Heart left ventricle (tissue), 13 donors: ENCODE results near the gene WNT10A.

Experiments
- POLR2A ChIP-seq, 2 donors: fragments of 450-650 bp; IDR thresholded peaks; one replicate each; pipeline ENCODE4 v1.6.1; 2017; ENCODE audit warnings: antibody characterized with exemption in 2 of 2, mild to moderate bottlenecking in 2 of 2, moderate library complexity in 2 of 2
- TF ChIP-seq, protein P1 (sequence below), 12 donors: fragments of 200-600 bp; sonication (generic) in 4 of 12; IDR thresholded peaks; one replicate each; pipeline versions ENCODE4 v1.5.0 to v1.8.0; 2018 to 2022; ENCODE audit warnings: antibody characterized with exemption in 12 of 12, mild to moderate bottlenecking in 5 of 12
- donor health status: ischemic (EF 13 %, LVEDD 7.1; RV severe dilation, severe dysfunction).
- donor health status: DM: no; HTN: yes; CAD: no.
- donor health status: DM: no; HTN: no; CAD: no.
- donor health status: ischemic (EF 25% LVEDD 6.9; RV normal size, moderate dysfunction).
- donor health status: ischemic (EF 25% LVEDD 5.7; RV mildly dilated, moderate dysfunction).
- donor health status: ischemic (EF 35%, LVEDD 5.7; RV mildly dilated, moderate dysfunction).
- donor health status: nonischemic (EF 11% LVEDD 7.7; RV severe dilation, severe dysfunction).
- donor health status: DM: yes; HTN: yes; CAD: no.
- donor health status: PGD.
- donor health status: ischemic (EF 29% LVEDD 5.4; RV normal size, mild dysfunction).
- donor health status: nonischemic (EF 23%, LVEDD 6.1; RV moderate dilation, normal function).

DNA sequence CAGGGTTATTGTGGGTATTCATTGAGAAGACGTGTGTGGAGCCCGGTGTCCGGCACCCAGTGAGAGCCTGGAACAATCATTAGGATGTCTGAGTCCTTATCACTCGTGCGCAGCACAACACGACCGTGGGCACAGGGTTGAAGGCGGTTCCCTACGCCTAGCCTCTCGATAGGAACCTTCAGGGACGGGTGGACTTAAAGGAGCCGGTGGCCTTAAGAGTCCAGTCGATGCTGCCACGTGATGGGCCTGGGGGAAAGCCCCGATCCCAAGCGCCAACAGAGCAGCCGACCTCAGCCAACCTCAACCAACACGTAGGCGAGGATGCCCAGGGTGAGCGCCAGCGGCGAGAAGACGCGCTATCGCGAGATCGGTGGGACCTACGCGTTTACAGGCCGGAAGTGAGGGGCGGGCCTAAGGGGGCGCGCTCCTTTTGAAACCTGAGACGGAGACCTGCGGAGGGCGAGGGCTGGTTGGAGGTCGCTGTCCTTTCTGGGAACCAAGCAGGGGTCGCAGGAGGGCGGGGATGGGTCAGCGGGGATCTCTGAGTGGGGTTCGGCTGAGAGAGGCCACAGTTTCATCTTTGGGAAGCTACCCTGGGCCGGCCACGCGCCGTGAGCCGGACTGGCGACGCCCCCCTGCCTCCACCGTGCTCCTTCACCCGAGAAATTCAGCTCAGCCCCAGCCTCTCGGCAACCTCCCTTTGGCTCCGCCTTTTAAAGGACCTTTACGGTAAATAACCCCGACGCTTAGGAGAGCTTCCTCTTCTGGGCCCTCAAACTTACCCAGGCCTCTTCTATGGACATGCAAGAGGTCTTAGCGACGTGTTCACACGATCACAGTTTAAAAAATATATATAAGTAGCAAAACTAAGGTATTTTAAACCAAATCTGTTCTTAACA, 28.3 kb downstream of the WNT10A start:
- no peak for TF ChIP-seq POLR2A (IDR thresholded peaks at IDR 0.05)
- TF ChIP-seq, protein P1, sequence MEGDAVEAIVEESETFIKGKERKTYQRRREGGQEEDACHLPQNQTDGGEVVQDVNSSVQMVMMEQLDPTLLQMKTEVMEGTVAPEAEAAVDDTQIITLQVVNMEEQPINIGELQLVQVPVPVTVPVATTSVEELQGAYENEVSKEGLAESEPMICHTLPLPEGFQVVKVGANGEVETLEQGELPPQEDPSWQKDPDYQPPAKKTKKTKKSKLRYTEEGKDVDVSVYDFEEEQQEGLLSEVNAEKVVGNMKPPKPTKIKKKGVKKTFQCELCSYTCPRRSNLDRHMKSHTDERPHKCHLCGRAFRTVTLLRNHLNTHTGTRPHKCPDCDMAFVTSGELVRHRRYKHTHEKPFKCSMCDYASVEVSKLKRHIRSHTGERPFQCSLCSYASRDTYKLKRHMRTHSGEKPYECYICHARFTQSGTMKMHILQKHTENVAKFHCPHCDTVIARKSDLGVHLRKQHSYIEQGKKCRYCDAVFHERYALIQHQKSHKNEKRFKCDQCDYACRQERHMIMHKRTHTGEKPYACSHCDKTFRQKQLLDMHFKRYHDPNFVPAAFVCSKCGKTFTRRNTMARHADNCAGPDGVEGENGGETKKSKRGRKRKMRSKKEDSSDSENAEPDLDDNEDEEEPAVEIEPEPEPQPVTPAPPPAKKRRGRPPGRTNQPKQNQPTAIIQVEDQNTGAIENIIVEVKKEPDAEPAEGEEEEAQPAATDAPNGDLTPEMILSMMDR (IDR thresholded peaks at IDR 0.05) = no peak
